HG03354 (cell line): ENCODE measurements around the gene MKS1.

Source experiments
- ATAC-seq: cut with Tn5 transposase; IDR thresholded peaks from one replicate; pipeline ENCODE4 v1.9.1; 2021; ENCODE audit warnings: mild to moderate bottlenecking; ENCODE audit not compliant: unreplicated experiment, poor library complexity, severe bottlenecking

Gene MKS1

DNA sequence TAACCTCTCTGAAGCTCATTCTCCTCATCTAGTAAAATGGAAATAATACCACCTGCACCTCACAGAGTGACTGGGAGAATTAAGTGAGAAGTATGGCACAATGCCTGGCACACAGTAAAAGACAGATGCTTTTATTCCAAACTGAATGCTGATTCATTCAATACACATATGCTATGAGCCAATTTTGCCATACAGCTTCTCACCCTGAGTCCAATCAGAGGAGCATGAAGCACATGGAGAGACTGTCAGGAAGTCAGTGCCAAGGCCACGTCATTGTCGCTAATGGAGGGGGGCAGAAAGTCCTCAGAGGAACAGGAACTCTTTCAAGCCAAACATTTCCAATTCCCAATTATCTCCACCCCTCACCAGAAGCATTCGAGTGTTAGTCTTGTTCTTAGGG is 11.6 kb downstream of the MKS1 start:
- no peak for ATAC-seq

DNA sequence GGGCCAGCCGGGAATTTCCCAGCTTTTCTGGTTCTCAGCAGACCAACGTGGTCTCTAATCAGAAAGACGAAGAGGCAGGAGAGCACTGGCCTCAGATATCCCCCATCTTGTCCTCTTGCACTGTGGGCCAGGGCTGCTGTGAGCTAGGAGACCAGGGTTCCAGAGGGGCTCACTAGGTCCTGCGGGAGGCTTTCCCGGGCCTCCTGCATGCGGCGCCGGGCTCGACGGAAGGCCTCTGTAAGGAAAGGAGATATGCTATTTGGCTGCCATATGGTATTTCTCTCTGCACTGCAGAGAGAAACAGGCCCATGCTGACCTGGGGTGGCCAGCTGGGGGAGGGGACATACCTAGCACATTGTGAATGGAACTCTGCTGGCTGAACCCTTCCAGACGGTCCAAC is 13.1 kb downstream of the MKS1 start:
- ATAC-seq: no peak

DNA sequence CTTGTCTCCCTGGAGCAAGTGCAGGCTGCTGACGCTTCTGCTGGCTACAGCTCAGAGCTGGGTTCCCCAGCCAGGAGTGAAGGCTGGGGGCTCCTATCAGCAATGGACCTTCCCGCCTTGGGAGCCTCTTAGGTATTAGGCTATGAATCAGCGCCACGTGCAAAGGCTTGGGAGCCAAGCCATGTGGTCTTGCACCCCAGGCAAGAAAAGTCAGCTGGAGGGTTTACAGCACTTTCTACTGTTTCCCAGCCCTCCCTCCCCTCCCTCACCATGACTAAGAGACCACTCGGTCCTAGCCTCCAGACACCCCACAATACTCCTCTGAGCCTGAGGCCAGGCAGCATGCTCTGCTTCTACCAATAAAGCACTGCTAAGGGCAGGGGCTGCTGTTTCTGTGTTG is 14.3 kb downstream of the MKS1 start:
- ATAC-seq: no peak

DNA sequence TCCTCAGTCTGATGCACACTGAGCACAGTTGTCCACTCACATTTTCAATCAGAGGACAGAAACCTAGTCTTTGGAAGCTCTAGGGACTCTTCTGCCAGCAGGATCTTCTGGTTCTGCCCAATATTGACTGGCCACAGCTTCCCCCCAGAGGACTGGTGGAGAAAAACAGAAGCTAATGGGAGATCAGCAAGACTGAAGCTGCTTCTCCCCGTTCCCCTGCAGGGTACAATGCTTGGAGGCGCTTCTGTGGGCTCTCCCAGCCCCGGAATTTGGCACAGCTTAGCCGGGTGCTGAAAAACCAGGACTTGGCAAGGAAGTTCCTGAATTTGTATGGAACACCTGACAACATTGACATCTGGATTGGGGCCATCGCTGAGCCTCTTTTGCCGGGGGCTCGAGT is 16.2 kb downstream of the MKS1 start:
- no peak for ATAC-seq

DNA sequence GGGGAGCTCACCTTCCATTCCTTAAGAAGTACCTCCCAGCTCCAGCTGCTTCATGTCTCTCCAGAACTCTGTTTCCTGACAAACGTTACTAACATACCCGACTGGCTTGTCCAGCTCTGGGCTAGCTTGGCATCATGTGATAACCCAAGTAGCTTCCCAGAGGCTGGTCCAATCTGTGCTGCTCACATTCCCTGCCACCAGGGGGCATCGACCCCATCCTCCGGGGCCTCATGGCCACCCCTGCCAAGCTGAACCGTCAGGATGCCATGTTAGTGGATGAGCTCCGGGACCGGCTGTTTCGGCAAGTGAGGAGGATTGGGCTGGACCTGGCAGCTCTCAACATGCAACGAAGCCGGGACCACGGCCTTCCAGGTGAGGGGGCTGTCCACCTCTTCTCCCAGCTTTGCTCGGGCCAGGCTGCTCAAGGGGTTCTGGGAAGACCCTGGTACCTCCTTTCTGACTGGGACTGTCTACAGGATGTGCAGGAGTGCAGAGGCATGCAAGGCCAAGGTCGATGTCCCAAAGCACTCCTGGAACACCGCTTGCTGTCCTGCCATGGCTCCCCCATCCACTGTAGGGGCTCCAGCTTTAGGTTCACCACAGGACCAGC is 18.9 kb downstream of the MKS1 start:
- peak; percentile 56 for ATAC-seq

DNA sequence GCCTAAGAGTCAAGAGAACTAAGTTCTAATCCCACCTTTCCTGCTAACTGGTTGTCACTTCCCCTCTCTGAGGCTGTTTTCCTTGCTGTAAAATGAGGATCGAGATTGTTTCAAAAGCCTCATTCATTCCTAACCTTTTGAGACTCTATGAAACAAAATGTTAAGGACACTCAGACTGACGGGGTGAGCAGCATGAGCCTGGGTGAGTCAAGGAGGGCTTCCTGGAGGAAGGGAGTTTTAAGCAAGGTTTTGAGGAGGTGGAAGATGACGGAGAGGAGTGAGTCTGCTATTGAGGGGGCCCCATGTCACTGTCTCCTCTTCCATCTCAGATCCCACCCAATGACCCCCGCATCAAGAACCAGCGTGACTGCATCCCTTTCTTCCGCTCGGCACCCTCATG is 22.4 kb downstream of the MKS1 start:
- no peak for ATAC-seq

DNA sequence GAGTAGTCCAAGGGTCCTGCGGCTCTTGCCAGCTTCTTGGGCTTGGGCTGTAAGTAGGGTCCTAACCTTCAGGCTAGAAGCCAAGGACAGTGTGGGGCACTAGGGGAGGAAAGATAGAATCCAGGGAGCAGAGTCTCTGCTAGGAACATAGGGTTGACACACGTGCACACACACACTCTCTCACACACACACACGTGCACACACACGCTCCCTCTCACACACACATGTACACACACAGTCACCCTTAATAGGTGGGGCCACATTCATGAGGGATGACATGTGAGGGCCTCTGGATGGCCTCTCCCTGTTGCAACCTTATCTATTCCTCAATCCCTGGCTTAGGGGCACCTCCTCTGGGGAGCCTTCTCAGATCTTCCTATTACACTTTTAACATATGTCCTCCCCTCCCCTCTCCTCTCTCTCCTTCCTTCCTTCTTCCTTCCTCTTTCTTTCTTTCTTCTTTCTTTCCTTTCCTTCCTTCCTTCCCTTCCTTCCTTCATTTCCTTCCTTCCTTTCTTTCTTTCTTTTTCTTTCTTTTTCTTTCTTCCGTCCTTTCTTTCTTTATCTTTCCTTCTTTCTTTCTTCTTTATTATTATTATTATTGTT is 23.4 kb downstream of the MKS1 start:
- ATAC-seq: no peak

DNA sequence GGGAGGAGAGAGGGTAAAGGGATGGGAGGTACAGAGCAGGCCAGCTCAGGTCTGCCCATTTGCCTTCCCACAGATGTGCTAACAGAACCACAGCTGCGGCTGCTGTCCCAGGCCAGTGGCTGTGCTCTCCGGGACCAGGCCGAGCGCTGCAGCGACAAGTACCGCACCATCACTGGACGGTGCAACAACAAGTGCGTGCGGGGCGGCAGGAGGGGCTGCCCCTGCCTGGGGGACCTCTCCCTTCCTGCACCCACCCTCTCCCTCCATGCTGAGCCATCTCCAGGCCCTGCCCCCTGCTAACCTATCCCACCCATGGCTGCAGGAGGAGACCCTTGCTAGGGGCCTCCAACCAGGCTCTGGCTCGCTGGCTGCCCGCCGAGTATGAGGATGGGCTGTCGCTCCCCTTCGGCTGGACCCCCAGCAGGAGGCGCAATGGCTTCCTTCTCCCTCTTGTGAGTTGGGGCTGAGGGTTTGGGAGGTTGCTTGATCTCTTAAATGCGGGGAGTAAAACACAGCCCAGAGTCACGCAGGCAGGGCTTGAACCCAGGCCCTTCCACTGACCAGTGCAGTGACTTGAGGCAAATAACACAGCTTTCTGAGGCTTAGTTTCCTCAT is 25.3 kb downstream of the MKS1 start:
- ATAC-seq: no peak

DNA sequence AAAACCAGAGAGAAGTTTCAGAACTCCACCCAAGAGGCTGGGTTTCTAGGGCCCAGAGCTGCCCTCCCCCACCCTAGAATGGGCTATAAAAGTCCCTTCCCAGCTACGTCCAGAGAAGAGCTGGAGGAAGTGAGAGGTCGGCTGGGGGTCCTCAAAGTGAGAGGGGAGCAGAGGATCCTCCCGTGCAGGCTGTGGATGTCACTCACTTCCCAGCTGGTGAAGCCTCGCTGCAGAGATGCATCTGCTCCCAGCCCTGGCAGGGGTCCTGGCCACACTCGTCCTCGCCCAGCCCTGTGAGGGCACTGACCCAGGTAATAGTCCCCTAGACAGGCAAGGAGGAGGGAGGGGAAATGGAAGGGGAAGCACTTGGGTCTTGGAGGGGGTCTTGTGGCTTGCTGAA is 26.4 kb downstream of the MKS1 start, which contains the start of gene EPX:
Gene EPX (plus strand): TSS at position 115 of the 400 bp plus-strand sequence. CDS start 121 bp downstream, at position 236.
- no peak for ATAC-seq

DNA sequence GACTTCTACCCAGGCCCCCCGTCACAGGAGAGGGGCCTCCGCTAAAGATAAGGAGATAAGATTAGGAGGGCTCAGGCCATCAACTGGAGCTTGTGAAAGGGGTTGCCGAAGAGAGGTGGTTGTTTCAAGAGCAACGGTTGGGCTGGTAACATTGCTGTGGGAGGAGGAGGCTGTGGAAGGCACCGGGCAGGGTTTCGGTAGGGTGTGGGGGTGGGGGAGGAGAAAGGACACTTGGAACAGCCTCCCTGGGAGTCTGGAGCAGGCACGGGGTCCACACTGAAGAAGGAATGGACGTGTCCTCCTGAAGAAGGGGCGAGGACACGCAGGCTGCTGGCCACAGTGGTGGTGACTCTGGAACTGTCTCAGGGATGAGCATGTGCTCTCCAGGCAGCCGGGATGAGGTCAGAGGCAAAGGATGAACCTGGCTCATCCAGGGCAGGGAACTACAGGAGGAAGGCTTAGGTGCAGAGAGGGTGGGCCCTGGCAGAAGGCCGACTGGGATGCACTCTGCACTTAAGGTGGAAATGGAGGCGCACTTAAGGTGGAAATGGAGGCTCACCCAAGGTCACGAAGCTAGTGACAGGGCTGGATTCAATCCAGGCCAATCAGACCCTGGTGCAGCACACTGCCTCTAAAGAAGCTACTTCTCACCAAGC is 27.7 kb downstream of the MKS1 start:
- ATAC-seq: no peak

DNA sequence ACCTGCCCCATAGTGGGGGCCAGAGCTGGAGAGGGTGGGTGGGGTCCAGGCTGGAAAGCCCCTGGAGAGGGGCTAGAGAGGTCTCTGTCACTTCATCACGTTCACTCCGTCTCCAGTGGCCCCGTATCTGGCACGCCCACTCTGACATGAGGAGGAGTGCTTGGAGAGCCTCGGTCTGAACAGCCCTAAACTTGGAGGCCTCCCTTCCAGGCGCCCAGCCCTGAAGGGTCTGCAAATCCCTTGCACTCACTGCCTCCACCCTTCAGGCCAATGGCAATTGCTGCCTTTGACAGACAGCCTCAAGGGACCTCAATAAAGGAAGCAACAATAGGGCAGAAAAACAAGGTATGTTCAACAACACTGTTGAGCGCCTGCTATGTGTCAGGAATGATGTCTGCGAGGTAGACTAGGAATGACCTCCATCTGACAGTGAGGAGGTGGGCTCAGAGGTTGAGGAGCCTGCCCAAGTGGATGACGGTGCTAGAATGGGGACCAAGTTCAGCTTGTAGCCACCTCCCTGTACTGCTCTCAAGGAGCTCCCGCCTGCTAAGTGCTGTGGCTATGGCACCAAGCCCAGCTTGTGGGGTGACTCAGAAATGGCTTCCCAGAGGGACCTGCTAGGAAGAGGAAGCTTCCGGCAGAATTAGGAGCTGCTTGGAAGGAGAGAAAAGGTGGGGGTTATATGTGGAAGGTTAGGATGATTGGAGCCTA is 29.5 kb downstream of the MKS1 start:
- no peak for ATAC-seq

DNA sequence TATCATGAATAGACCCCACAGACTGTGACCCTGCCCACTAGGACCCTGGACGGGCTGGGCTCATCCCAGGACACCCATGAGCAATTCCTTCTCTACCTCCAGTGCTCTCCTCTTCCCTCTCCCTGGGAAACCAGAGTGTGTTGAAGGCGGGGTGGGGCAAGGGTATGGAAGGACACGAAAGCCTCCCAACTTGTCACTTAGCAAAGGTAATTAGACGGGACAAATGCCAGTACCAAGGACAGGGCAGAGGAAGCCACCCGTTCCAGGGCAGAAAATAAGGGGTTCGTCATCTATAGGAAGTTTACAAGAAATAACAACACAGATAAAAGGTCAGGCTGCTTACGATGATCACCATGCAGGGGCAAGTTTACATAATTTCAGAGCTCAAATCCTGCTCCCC is 31.4 kb downstream of the MKS1 start:
- ATAC-seq: no peak

DNA sequence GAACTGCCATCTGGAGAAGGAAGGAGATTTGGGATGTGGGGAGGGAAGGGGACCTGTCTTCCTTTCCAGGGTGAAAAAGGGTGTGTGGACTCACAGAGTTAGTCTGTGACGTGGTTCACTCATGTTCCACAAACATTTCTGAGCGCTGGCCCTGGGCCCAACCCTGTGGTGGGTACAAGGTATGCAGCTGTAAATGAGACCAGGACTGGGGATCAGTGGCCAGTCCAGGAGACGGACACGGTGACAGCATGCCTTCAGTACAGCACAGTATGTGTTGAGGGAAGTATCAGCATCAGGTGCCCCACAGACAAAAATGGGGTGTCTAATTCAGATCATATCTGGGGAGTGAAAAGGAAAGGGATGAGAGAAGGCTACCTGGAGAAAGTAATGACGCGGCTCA is 32.0 kb downstream of the MKS1 start:
- no peak for ATAC-seq

DNA sequence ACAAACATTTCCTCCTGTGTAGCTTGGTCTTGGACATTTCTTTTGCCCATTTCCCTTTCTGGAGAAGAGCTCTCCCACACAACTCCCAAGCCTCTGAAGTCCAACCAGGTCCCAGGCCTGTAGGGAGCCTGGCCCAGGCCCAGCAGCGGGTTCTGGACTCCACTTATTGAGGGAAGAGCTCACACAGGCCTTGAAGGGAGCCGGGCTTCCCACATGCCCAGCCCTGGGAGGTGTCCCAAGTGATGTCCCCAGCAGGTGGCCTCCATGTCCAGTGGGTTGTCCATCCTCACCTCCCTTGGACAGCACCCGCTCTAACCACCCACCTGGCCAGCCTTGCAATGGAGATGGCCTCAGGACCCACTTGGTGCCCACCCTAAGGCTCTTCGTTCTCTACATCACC is 32.5 kb downstream of the MKS1 start:
- no peak for ATAC-seq

DNA sequence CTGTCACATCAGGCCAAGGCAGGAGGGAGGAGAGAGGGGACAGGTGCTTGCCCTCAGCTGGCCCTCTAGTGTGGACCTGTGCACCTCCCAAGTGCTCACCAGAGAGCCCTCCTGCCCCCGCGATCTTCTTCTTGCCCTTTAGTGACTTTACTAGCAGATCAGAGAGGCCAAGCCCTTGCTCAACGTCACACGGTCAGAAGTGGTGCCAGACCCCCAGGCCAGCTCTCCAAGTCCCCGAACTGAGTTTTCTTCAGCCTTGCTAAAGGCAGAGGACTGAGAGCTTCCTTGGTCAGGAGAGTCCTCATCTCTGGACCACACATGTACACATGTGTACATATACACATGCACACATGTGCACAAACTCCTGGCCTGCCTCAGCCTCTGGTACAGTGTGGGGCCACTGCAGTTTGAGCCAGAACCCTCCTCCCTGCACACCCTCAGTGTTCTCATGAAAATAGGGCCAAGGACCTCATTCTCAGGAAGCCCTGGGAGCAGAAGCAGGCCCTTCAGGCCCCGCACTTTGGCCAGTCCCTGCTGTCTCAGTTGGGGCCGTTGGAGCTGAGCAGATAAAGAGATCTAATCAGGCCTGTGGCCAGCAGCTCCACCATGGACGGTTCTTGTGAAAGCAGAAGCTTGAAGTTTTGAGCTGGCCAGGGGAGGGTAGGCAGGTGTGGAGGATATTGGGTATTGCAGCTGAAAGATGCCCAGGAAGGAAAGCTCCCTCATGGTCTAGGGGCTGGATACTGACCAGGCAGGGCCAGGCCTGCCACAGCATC is 33.9 kb downstream of the MKS1 start:
- ATAC-seq: no peak

DNA sequence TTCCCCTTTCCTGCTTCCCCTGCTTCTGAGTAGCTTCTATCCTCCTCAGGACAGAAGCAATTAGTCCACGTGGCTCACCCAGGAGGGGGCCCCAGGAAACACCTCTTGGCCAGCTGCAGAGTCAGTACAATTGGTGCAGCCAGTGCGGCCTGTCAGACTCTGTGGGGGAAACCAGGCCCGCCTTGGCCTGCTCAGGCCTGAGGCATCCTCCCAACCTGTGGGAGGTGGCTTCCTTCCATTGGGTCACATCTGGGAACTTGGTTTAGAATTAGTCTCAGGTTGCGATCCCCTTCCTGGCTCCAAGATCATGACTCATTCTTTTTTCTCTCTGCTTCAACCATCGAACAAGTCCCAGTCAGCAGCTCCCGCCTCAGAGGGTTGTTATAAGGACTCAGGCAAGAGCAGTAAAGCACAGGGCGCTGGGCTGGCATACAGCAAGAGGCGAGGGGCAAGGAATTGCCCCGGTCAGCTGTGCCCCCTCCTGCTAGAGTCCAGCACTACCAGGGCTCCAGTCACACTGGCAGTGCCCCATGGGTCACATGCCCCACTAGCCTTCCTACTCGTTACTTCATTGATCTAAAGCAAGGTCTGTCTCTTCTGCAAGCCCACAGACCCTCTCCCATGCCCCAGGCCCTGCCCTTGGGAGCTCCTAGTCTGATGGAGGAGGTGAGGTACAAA is 34.6 kb downstream of the MKS1 start:
- no peak for ATAC-seq

DNA sequence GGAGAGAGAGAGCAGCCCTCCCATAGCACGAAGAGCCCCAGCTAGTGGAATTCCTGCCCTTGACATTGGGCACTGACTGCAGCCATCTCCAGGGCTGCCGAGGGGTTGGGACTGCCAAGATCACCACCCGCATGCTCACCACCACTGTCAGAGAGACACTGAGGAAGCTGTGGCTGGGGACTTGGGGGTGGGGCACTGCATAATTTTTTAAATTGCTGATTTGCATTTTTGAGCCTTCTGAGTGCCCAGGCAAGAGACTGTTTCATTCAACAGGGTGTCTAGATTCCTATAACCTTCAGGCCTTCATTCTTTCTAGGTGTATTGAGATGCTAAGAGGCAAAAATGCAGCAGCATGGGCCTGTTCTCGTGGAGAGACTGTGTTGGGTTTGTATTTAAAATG is 35.5 kb downstream of the MKS1 start:
- ATAC-seq: no peak

DNA sequence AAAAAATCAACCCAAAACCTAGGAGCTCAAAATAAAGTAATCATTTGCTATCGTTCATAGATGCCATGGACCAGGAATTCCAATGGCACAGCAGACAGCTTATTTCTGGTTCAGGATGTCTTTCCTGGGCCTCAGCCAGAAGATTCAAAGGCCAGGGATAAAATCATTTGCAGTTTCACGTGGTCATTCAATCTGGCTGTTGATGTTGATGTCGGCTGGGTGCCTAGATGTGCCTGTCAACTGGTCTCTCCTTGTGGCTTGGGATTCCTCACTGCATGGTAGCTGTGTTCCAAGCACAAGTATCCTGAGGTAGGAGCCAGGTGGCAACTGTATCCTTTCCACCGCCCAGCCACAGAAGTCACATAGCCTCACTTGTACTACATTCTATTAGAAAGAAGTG is 37.3 kb downstream of the MKS1 start:
- ATAC-seq: no peak

DNA sequence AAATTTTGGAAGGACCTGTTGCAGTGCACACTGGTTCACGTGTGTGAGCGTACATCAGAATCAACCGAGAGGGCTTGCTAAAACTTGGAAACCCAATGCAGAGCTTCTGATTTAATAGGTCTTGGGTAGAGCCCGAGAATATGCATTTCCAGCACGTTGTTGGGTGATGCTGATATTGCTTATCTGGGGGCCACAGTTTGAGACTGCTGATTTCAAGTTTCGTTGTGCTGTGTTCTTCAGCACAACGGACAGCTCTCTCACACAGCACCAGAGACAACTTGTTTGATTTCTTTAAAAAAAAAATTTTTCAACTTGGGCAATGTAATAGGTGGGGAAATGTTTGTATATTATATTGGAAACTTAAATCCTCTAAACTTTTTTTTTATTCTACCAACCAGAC is 42.9 kb downstream of the MKS1 start:
- no peak for ATAC-seq
